Stimulated activated CD8-positive, alpha-beta memory T cell treated with anti-CD3 and anti-CD28 coated beads, Interleukin-4, amount 100 ng/mL, for 48 hours (primary cell): ENCODE measurements around the gene MIAT.

ENCODE experiments used
- DNase-seq: peaks from one replicate; pipeline ENCODE4 v3.0.0-alpha.2; 2020

MIAT gene

GRCh38 chr22:26670459-26670858 lies 13.1 kb downstream of the MIAT start:
- DNase-seq: no peak

- peak; percentile 83 for DNase-seq
Measured at GRCh38 chr22:26671317-26672059, 14.1 kb downstream of the MIAT start.

- DNase-seq: no peak
Measured at GRCh38 chr22:26672060-26672471, 14.7 kb downstream of the MIAT start.

GRCh38 chr22:26672590-26673468 lies 15.4 kb downstream of the MIAT start:
- peak; percentile 95 for DNase-seq

- peak; percentile 53 for DNase-seq
Measured at GRCh38 chr22:26673486-26673885, 16.1 kb downstream of the MIAT start.

GRCh38 chr22:26674211-26675190 lies 17.1 kb downstream of the MIAT start:
- DNase-seq: peak; percentile 46

- DNase-seq: no peak
Measured at GRCh38 chr22:26675687-26676268, 18.4 kb downstream of the MIAT start.

GRCh38 chr22:26677217-26677616 lies 19.8 kb downstream of the MIAT start:
- no peak for DNase-seq

GRCh38 chr22:26679003-26679629 lies 21.7 kb downstream of the MIAT start:
- DNase-seq: peak; percentile 84

- DNase-seq: no peak
Measured at GRCh38 chr22:26680485-26680884, 23.1 kb downstream of the MIAT start.

- DNase-seq: no peak
Measured at GRCh38 chr22:26681395-26681821, 24.0 kb downstream of the MIAT start.

- no peak for DNase-seq
Measured at GRCh38 chr22:26684168-26684567, 26.8 kb downstream of the MIAT start.

GRCh38 chr22:26685601-26686000 lies 28.2 kb downstream of the MIAT start:
- no peak for DNase-seq

- no peak for DNase-seq
Measured at GRCh38 chr22:26687439-26687838, 30.1 kb downstream of the MIAT start.

- DNase-seq: no peak
Measured at GRCh38 chr22:26689513-26690301, 32.3 kb downstream of the MIAT start.

- DNase-seq: no peak
Measured at GRCh38 chr22:26690654-26691376, 33.4 kb downstream of the MIAT start.

- no peak for DNase-seq
Measured at GRCh38 chr22:26691377-26691716, 34.0 kb downstream of the MIAT start.

GRCh38 chr22:26692215-26692614 lies 34.8 kb downstream of the MIAT start:
- DNase-seq: no peak

- no peak for DNase-seq
Measured at GRCh38 chr22:26697151-26697550, 39.8 kb downstream of the MIAT start.

- no peak for DNase-seq
Measured at GRCh38 chr22:26700462-26700861, 43.1 kb downstream of the MIAT start.
